Naive B cell (primary cell): ENCODE measurements around the gene TMEM131L. TPM values are rescaled to one million over a fixed set of nuclear protein-coding genes. Genes with fewer than 3 reads are reported as not detected.

Experiments used
- ATAC-seq, 2 donors: fragments of 150-1000 bp; cut with Tn5 transposase; 2 replicates each; pipeline ENCODE4 v1.10.0; 2021; ENCODE audit warnings: low read depth in 2 of 2, mild to moderate bottlenecking in 2 of 2, moderate library complexity in 2 of 2
- DNase-seq: peaks from one replicate; pipeline ENCODE4 v3.0.0; 2022
- H3K27ac Mint-ChIP-seq, 6 donors: one replicate each; pipeline ENCODE4 v1.8.0; 2020 to 2022; ENCODE audit warnings: mild to moderate bottlenecking in 6 of 6, mixed read lengths in 6 of 6, moderate library complexity in 5 of 6, inconsistent platforms in 2 of 6
- H3K27me3 Mint-ChIP-seq, 3 donors: one replicate each; pipeline ENCODE4 v1.8.0; 2021 to 2022; ENCODE audit warnings: mixed read lengths in 3 of 3, mild to moderate bottlenecking in 1 of 3
- H3K36me3 Mint-ChIP-seq, 2 donors: one replicate each; pipeline ENCODE4 v1.8.0; 2020 to 2022; ENCODE audit warnings: mixed read lengths in 2 of 2, inconsistent platforms in 1 of 2, mild to moderate bottlenecking in 1 of 2
- H3K4me1 Mint-ChIP-seq, 3 donors: one replicate each; pipeline ENCODE4 v1.8.0; 2020 to 2022; ENCODE audit warnings: mixed read lengths in 3 of 3, inconsistent platforms in 1 of 3, mild to moderate bottlenecking in 1 of 3, moderate library complexity in 1 of 3
- H3K4me3 Mint-ChIP-seq, 8 donors: one replicate each; pipeline ENCODE4 v1.8.0; 2020 to 2022; ENCODE audit warnings: mild to moderate bottlenecking in 8 of 8, mixed read lengths in 8 of 8, moderate library complexity in 8 of 8, inconsistent platforms in 2 of 8
- H3K9me3 Mint-ChIP-seq, 7 donors: one replicate each; pipeline ENCODE4 v1.8.0; 2020 to 2022; ENCODE audit warnings: mixed read lengths in 7 of 7, mild to moderate bottlenecking in 5 of 7, inconsistent platforms in 2 of 7, moderate library complexity in 1 of 7
- polyA plus RNA-seq, 6 donors: library from polyadenylated mRNA; unstranded; fragments of 300-500 nt; fragmentation: Illumina TruSeq; gene quantifications; one replicate each; pipeline ENCODE4 v1.2.3, GENCODE V29; 2021; ENCODE audit warnings: low read depth in 6 of 6

The TMEM131L gene
- polyA plus RNA-seq, 6 donors from 2014 or later = 52.2 to 86.7 (median 68.1) TPM

GRCh38 chr4:153486281-153487151, 20.4 kb downstream of the TMEM131L start:
- H3K9me3 Mint-ChIP-seq = no peaks in the 10 kb centered on the region
- H3K27ac Mint-ChIP-seq = peak overlapping the region; percentile 92 to 98 (median 96)
- DNase-seq (no peak), ATAC-seq (no peak)
- H3K4me1 Mint-ChIP-seq = peaks cover 63 to 89% (median 77%) of the 10 kb centered on the region in 3 donors
- H3K4me3 Mint-ChIP-seq = peak overlapping the region; percentile 74 to 96 (median 85)
- no peaks in the 10 kb centered on the region for H3K27me3 Mint-ChIP-seq
- no peaks in the 10 kb centered on the region for H3K36me3 Mint-ChIP-seq

DNA sequence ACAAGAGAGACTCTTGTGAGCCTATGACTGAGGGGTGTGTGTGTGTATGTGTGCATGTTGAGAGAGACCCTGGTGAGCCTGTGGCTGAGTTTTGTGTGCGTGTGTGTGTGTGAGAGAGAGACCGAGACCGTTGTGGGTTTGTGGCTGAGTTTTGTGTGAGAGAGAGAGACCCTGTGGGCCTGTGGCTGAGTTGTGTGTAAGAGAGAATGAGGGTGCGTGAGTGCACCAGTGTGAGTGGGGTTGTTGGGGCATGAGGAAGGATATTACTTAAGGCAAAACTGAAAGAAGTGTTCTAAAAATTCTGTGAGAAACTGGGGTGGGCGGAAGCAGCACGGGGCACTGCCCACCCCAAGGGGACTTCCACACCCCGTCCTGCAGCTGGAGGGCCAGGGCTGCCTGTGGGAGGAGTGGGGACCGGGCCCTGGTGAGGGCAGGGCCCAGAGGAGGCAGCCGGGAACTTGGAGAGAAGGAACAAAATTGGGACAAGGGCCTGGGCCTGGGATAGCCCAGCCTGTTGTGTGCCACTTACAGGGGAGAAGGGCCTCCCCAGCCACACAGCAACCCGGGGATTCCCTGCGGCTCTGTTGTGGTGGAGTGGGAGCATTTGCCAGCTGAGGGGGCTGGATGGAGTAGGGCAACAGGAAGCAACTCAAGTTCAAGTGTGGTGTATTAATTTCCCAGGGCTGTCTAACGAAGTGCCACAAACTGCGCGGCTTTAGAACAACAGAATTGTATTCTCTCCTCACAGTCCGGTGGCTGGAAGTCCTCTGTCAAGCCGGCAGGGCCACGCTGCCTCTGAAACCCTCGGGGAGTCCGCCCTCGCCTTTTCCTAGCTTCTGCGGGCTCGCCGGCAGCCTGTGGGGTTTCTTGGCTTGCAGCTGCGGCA, 22.1 kb downstream of the TMEM131L start:
- DNase-seq (peak; percentile 80), ATAC-seq (peak; percentile 82 to 83)
- Mint-ChIP-seq H3K4me1 (peaks cover 63 to 92% (median 85%) of the 10 kb centered on the region in 3 donors), H3K9me3 (no peaks in the 10 kb centered on the region), H3K36me3 (no peaks in the 10 kb centered on the region), H3K27ac (peak overlapping the region; percentile 92 to 98 (median 96)), H3K27me3 (no peaks in the 10 kb centered on the region), H3K4me3 (peak overlapping the region; percentile 75 to 96 (median 88))

GRCh38 chr4:153489856-153490558, 23.8 kb downstream of the TMEM131L start:
- Mint-ChIP-seq H3K36me3 (no peaks in the 10 kb centered on the region), H3K9me3 (no peaks in the 10 kb centered on the region), H3K27ac (peak overlapping the region; percentile 56 to 98 (median 96)), H3K4me3 (peak overlapping the region; percentile 54 to 96 (median 85)), H3K4me1 (peaks cover 70 to 100% (median 89%) of the 10 kb centered on the region in 3 donors), H3K27me3 (no peaks in the 10 kb centered on the region)
- no peak for ATAC-seq
- DNase-seq = no peak

- ATAC-seq (no peak), DNase-seq (no peak)
- H3K27ac Mint-ChIP-seq = peak overlapping the region in 5 of 6 donors; percentile 4 to 98 (median 92)
- no peaks in the 10 kb centered on the region for H3K36me3 Mint-ChIP-seq
- H3K4me3 Mint-ChIP-seq = peak overlapping the region in 7 of 8 donors; percentile 2 to 81 (median 44)
- H3K27me3 Mint-ChIP-seq = no peaks in the 10 kb centered on the region
- peaks cover 69 to 100% (median 90%) of the 10 kb centered on the region in 3 donors for H3K4me1 Mint-ChIP-seq
- no peaks in the 10 kb centered on the region for H3K9me3 Mint-ChIP-seq
Observed at GRCh38 chr4:153490985-153491483, 24.9 kb downstream of the TMEM131L start.

DNA sequence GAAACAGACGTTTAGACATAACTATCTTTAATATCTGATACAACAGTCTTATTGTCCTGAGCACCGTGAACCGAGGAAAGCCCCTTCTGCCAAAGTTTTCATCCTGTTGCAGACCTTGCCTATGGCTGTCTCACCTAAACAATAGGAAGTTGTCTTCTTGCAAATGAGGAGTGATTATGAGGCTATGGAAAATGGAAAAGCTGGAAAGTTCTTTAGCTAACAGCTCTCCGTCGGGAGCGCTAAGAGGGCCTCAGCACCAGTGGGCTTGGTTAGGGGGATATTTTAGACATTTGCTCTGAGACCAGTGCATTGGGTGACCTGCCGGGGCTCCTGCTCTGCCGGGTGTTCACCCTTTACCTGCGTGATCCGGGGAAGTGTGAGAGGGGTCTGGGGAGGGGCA, 28.4 kb downstream of the TMEM131L start:
- DNase-seq = no peak
- Mint-ChIP-seq H3K27me3 (no peaks in the 10 kb centered on the region), H3K4me3 (peak overlapping the region in 7 of 8 donors; percentile 18 to 83 (median 51)), H3K36me3 (peaks cover 1 to 3% of the 10 kb centered on the region in 2 donors), H3K27ac (peak overlapping the region; percentile 73 to 93 (median 90)), H3K4me1 (peaks cover 72 to 100% (median 90%) of the 10 kb centered on the region in 3 donors), H3K9me3 (no peaks in the 10 kb centered on the region)
- ATAC-seq = no peak

GRCh38 chr4:153495480-153496193, 29.5 kb downstream of the TMEM131L start:
- DNase-seq (no peak), ATAC-seq (no peak)
- Mint-ChIP-seq H3K27me3 (no peaks in the 10 kb centered on the region), H3K4me1 (peaks cover 75 to 100% (median 91%) of the 10 kb centered on the region in 3 donors), H3K4me3 (peak overlapping the region in 7 of 8 donors; percentile 2 to 83 (median 51)), H3K27ac (peak overlapping the region; percentile 88 to 96 (median 93)), H3K36me3 (peaks cover 4 to 8% of the 10 kb centered on the region in 2 donors), H3K9me3 (no peaks in the 10 kb centered on the region)

- peaks cover 77 to 100% (median 87%) of the 10 kb centered on the region in 3 donors for H3K4me1 Mint-ChIP-seq
- no peaks in the 10 kb centered on the region for H3K9me3 Mint-ChIP-seq
- no peak for DNase-seq
- no peaks in the 10 kb centered on the region for H3K27me3 Mint-ChIP-seq
- H3K4me3 Mint-ChIP-seq = peak overlapping the region; percentile 33 to 86 (median 64)
- peak overlapping the region; percentile 39 to 96 (median 90) for H3K27ac Mint-ChIP-seq
- H3K36me3 Mint-ChIP-seq = peaks cover 4 to 8% of the 10 kb centered on the region in 2 donors
- peak; percentile 24 to 33 for ATAC-seq
Observed at GRCh38 chr4:153497091-153497531, 31.0 kb downstream of the TMEM131L start.

GRCh38 chr4:153497988-153498967, 32.1 kb downstream of the TMEM131L start:
- peaks cover 4 to 8% of the 10 kb centered on the region in 2 donors for H3K36me3 Mint-ChIP-seq
- ATAC-seq (peak; percentile 86 to 87), DNase-seq (no peak)
- no peaks in the 10 kb centered on the region for H3K9me3 Mint-ChIP-seq
- H3K4me3 Mint-ChIP-seq = peak overlapping the region; percentile 62 to 86 (median 78)
- H3K27me3 Mint-ChIP-seq = no peaks in the 10 kb centered on the region
- H3K27ac Mint-ChIP-seq = peak overlapping the region; percentile 66 to 91 (median 88)
- peaks cover 79 to 99% (median 90%) of the 10 kb centered on the region in 3 donors for H3K4me1 Mint-ChIP-seq

GRCh38 chr4:153499005-153499404, 32.8 kb downstream of the TMEM131L start:
- peaks cover 4 to 8% of the 10 kb centered on the region in 2 donors for H3K36me3 Mint-ChIP-seq
- DNase-seq (no peak), ATAC-seq (no peak)
- H3K4me3 Mint-ChIP-seq = peak overlapping the region in 7 of 8 donors; percentile 54 to 86 (median 81)
- H3K27me3 Mint-ChIP-seq = no peaks in the 10 kb centered on the region
- no peaks in the 10 kb centered on the region for H3K9me3 Mint-ChIP-seq
- peaks cover 79 to 97% (median 90%) of the 10 kb centered on the region in 3 donors for H3K4me1 Mint-ChIP-seq
- peak overlapping the region in 5 of 6 donors; percentile 14 to 91 (median 89) for H3K27ac Mint-ChIP-seq

DNA sequence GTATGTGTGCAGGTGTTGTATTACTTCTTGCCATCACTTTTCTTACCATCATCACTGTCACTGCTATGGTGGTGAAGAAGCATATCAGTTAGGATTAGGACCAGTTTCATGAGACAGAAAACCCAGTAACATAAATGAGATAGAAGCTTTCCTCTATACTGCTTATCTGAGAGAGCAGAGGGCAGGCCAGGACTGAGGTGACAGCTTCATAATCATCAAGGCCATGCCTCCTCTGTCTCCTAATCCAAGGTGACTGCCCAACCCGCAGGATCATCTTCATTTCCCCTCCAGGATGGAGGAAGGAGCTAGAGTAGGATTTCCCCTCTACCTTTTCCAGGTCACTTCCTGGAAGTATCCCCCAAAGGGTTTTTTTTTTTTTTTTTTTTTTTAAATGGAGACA, 35.4 kb downstream of the TMEM131L start:
- H3K4me3 Mint-ChIP-seq = peak overlapping the region in 2 of 8 donors; percentile 39 to 41
- no peak for DNase-seq
- ATAC-seq = no peak
- peak overlapping the region in 4 of 6 donors; percentile 18 to 91 (median 54) for H3K27ac Mint-ChIP-seq
- peaks cover 4 to 15% of the 10 kb centered on the region in 2 donors for H3K36me3 Mint-ChIP-seq
- no peaks in the 10 kb centered on the region for H3K9me3 Mint-ChIP-seq
- H3K4me1 Mint-ChIP-seq = peaks cover 70 to 93% (median 84%) of the 10 kb centered on the region in 3 donors
- no peaks in the 10 kb centered on the region for H3K27me3 Mint-ChIP-seq

DNA sequence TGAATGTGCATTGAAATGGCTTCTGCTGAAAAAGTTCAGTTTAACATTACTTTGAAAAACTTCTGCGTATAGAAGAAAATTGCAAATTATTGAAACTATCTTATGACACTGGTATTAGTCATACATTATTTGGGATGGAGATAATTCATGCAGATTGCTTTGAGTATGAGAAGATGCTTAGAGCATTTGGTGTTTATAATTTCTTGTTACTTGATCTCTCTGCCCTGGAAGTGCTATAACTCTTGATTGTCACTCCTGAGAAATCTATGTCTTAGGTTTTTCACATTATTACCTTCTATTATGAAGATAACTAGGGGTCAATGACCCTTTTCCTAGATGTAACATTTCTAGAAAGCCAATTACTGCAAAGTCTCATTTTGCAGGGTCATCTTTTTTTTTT, 36.4 kb downstream of the TMEM131L start:
- Mint-ChIP-seq H3K27me3 (no peaks in the 10 kb centered on the region), H3K36me3 (peaks cover 4 to 15% of the 10 kb centered on the region in 2 donors), H3K27ac (peak overlapping the region in 4 of 6 donors; percentile 11 to 77 (median 57)), H3K9me3 (no peaks in the 10 kb centered on the region), H3K4me3 (no peak overlapping the region), H3K4me1 (peaks cover 72 to 93% (median 84%) of the 10 kb centered on the region in 3 donors)
- ATAC-seq (no peak), DNase-seq (no peak)
